Epithelial cell of proximal tubule (primary cell): ENCODE results near the gene PCMTD2. TPM values are rescaled to one million over a fixed set of nuclear protein-coding genes. Genes with fewer than 3 reads are reported as not detected.

Source experiments
- DNase-seq: peaks from one replicate; pipeline ENCODE4 v3.0.0-alpha.2; 2011; ENCODE audit warnings: low read depth
- H3K4me3 ChIP-seq: 2 replicates; pipeline ENCODE4 v1.5.1; 2011; ENCODE audit warnings: low read depth, mild to moderate bottlenecking, low read length
- CTCF ChIP-seq: conservative IDR thresholded peaks from 2 replicates; pipeline ENCODE4 v1.5.1; 2012; ENCODE audit warnings: low read depth, mild to moderate bottlenecking, low read length
- total RNA-seq: library from RNA; depleted of rRNA; stranded (reverse); fragments of >200 nt; gene quantifications from 2 replicates; pipeline ENCODE4 v1.2.3, GENCODE V29; 2015

The PCMTD2 gene
- total RNA-seq, 1 donor from 2014 or later: 44.7 TPM

- no peak for DNase-seq
- H3K4me3 ChIP-seq: no peak overlapping the region
- no peak for TF ChIP-seq CTCF
These were observed 15.9 kb upstream of the PCMTD2 start for GRCh38 chr20:64239449-64240242.

GRCh38 chr20:64240243-64241015 is 15.1 kb upstream of the PCMTD2 start:
- no peak overlapping the region for H3K4me3 ChIP-seq
- no peak for TF ChIP-seq CTCF
- no peak for DNase-seq

GRCh38 chr20:64241061-64241460 is 14.5 kb upstream of the PCMTD2 start:
- no peak for TF ChIP-seq CTCF
- H3K4me3 ChIP-seq: no peak overlapping the region
- no peak for DNase-seq

GRCh38 chr20:64242003-64242796 is 13.3 kb upstream of the PCMTD2 start:
- no peak overlapping the region for H3K4me3 ChIP-seq
- TF ChIP-seq CTCF: no peak
- DNase-seq: no peak

GRCh38 chr20:64242797-64243475 is 12.6 kb upstream of the PCMTD2 start:
- TF ChIP-seq CTCF: no peak
- no peak overlapping the region for H3K4me3 ChIP-seq

GRCh38 chr20:64244281-64244805 is 11.2 kb upstream of the PCMTD2 start:
- no peak overlapping the region for H3K4me3 ChIP-seq
- DNase-seq: no peak
- no peak for TF ChIP-seq CTCF

More at GRCh38 chr20:64242797-64243475, 12.6 kb upstream of the PCMTD2 start:
- no peak for DNase-seq
